G401 (cell line): Measurements from ENCODE around the gene TES. TPM values are rescaled to one million over a fixed set of nuclear protein-coding genes. Genes with fewer than 3 reads are reported as not detected.
"Not testable (repeated sequence)": the region's sequence is repeated elsewhere in the genome, so short reads cannot be mapped to it uniquely, and the experiment has no call there.

Experiments used
- DNase-seq: peaks from one replicate; pipeline ENCODE4 v3.0.0-alpha.2; 2015; ENCODE audit warnings: low spot score
- in situ Hi-C: cut with HindIII; loops from 2 replicates; pipeline ENCODE4 v1.10.0; 2016; ENCODE audit warnings: low sequenced_read_pairs, mixed read lengths
- total RNA-seq: library from RNA; depleted of rRNA; stranded (reverse); fragments of >200 nt; shearing (Covaris generic); gene quantifications from 2 replicates; pipeline ENCODE4 v1.2.3, GENCODE V29; 2014; rRNA removed

TES gene
- total RNA-seq = not detected in 2 replicates

- in situ Hi-C loops = no loop called here
- no peak for DNase-seq
Measured at GRCh38 chr7:116210345-116211005, at the start of gene TES. Gene TES (plus strand): TSS chr7:116210539. CDS start chr7:116210708, 169 bp downstream.

GRCh38 chr7:116161728-116162127, 48.6 kb upstream of the TES start:
- no peak for DNase-seq
- in situ Hi-C loops = no loop called here

GRCh38 chr7:116162254-116162653, 48.1 kb upstream of the TES start:
- DNase-seq = no peak
- in situ Hi-C loops = no loop called here

GRCh38 chr7:116162992-116163391, 47.3 kb upstream of the TES start:
- in situ Hi-C loops = no loop called here
- DNase-seq = no peak

- in situ Hi-C loops = no loop called here
- DNase-seq = no peak
Measured at GRCh38 chr7:116164552-116165306, 45.6 kb upstream of the TES start.

GRCh38 chr7:116165717-116166116, 44.6 kb upstream of the TES start:
- in situ Hi-C loops = no loop called here
- no peak for DNase-seq

- in situ Hi-C loops = no loop called here
- no peak for DNase-seq
Measured at GRCh38 chr7:116166156-116166555, 44.2 kb upstream of the TES start.

GRCh38 chr7:116167177-116167576, 43.2 kb upstream of the TES start:
- in situ Hi-C loops = no loop called here
- no peak for DNase-seq

- DNase-seq = no peak
Measured at GRCh38 chr7:116169060-116169459, 41.3 kb upstream of the TES start.

GRCh38 chr7:116170180-116170579, 40.2 kb upstream of the TES start:
- no peak for DNase-seq
- in situ Hi-C loops = no loop called here

More at GRCh38 chr7:116169060-116169459, 41.3 kb upstream of the TES start:
- in situ Hi-C loops = no loop called here

- in situ Hi-C loops = no loop called here
- DNase-seq = no peak
Measured at GRCh38 chr7:116171094-116171493, 39.2 kb upstream of the TES start.

GRCh38 chr7:116172353-116172752, 38.0 kb upstream of the TES start:
- DNase-seq = no peak
- in situ Hi-C loops = no loop called here

- peak; percentile 52 for DNase-seq
- in situ Hi-C loops = no loop called here
Measured at GRCh38 chr7:116173051-116174028, 37.0 kb upstream of the TES start.

GRCh38 chr7:116175095-116175494, 35.2 kb upstream of the TES start:
- DNase-seq, in situ Hi-C loops: not testable (repeated sequence)

GRCh38 chr7:116176226-116176625, 34.1 kb upstream of the TES start:
- in situ Hi-C loops = no loop called here
- DNase-seq = no peak

GRCh38 chr7:116177009-116177408, 33.3 kb upstream of the TES start:
- no peak for DNase-seq

GRCh38 chr7:116180302-116180701, 30.0 kb upstream of the TES start:
- no peak for DNase-seq
- in situ Hi-C loops = no loop called here

More at GRCh38 chr7:116177009-116177408, 33.3 kb upstream of the TES start:
- in situ Hi-C loops = no loop called here

- in situ Hi-C loops = no loop called here
- DNase-seq = no peak
Measured at GRCh38 chr7:116182023-116182422, 28.3 kb upstream of the TES start.

- DNase-seq = no peak
- in situ Hi-C loops = no loop called here
Measured at GRCh38 chr7:116185450-116185849, 24.9 kb upstream of the TES start.

- in situ Hi-C loops = no loop called here
- no peak for DNase-seq
Measured at GRCh38 chr7:116185956-116186355, 24.4 kb upstream of the TES start.
